Measurements from ENCODE around the gene AK3. TPM values are rescaled to one million over a fixed set of nuclear protein-coding genes. Genes with fewer than 3 reads are reported as not detected.

Gene AK3
- total RNA-seq, 1 donor from 2014 or later = 47.5 TPM

DNA sequence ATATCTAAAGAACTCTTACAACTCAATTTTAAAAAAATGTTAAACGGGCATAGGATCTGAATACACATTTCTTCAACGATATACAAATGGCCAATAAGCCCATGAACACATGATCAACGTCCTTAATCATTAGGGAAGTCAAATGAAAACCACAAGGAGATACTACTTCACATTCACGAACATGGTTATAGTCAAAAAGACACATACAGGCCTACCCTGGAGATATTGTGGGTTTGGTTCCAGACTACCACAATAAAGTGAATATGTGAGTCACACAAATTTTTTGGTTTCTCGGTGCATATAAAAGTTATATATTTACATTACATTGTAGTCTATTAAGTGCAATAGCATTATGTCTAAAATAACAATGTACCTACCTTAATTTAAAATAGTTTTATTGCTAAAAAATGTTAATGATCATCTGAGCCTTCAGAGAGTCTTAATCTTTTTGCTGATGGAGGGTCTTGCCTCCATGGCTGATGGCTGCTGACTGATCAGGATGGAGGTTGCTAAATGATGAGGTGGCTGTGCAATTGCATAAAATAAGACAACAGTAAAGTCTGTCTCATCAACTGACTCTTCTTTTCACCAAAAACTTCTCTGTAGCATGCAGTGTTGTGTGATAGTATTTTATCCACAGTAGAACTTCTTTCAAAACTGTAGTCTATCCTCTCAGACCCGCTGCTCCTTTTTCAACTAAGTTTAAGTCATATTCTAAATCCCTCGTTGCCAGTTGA is 15.1 kb downstream of the AK3 start:
- no peak overlapping the region for H3K4me3 Mint-ChIP-seq
- H3K27me3 Mint-ChIP-seq = no peaks in the 10 kb centered on the region
- peaks cover 29% of the 10 kb centered on the region for H3K36me3 Mint-ChIP-seq
- TF ChIP-seq, protein P1, sequence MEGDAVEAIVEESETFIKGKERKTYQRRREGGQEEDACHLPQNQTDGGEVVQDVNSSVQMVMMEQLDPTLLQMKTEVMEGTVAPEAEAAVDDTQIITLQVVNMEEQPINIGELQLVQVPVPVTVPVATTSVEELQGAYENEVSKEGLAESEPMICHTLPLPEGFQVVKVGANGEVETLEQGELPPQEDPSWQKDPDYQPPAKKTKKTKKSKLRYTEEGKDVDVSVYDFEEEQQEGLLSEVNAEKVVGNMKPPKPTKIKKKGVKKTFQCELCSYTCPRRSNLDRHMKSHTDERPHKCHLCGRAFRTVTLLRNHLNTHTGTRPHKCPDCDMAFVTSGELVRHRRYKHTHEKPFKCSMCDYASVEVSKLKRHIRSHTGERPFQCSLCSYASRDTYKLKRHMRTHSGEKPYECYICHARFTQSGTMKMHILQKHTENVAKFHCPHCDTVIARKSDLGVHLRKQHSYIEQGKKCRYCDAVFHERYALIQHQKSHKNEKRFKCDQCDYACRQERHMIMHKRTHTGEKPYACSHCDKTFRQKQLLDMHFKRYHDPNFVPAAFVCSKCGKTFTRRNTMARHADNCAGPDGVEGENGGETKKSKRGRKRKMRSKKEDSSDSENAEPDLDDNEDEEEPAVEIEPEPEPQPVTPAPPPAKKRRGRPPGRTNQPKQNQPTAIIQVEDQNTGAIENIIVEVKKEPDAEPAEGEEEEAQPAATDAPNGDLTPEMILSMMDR (conservative IDR thresholded peaks at IDR 0.05) = no peak
- H3K27ac Mint-ChIP-seq = no peak overlapping the region
- DNase-seq (ENCODE audit: extremely low spot score, unreplicated experiment) = no peak
- H3K9me3 Mint-ChIP-seq = no peaks in the 10 kb centered on the region
- H3K4me1 Mint-ChIP-seq (ENCODE audit: unreplicated experiment) = no peaks in the 10 kb centered on the region

DNA sequence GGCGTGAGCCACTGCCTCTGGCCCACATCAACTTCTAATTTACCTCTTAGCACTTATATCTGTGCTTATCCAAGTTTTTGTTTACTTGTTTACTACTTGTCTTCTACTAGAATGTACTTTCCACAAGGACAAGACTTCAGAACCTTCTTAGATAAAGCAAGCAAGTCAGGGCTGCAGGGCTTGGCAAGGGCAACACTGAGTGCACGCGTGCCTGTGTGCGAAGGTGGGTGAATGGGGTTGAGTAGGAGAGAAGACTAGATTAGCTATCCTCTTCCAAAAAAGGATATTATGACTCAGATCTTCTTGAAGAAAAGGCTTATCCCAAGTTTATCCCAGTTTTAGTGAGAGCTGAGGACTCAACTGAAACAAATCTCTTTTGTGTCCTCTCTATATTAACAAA is 19.3 kb downstream of the AK3 start:
- DNase-seq (ENCODE audit: extremely low spot score, unreplicated experiment) = no peak
- Mint-ChIP-seq H3K4me1 (ENCODE audit: unreplicated experiment) (no peaks in the 10 kb centered on the region), H3K27me3 (no peaks in the 10 kb centered on the region), H3K9me3 (no peaks in the 10 kb centered on the region), H3K4me3 (no peak overlapping the region), H3K36me3 (peaks cover 39% of the 10 kb centered on the region), H3K27ac (no peak overlapping the region)
- TF ChIP-seq, protein P1 (conservative IDR thresholded peaks at IDR 0.05) = no peak

DNA sequence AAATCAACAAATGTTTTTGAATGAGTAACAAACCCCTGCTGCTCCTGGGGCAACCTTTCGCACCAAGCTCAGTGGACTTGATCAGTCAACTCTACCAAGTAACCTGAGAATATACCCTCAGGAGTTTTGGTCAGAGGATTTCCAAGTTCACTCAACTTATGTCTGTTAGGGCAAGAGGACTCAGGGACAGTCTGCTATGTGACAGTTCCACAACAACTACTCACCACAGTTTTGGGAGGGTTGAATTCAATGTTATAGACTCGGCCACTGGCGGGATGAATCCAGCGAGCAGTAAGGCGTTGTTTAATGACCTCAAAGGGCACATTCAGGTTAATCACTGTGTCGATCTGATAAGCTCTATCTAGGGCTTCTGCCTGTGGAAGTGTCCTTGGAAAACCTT is 22.1 kb downstream of the AK3 start:
- Mint-ChIP-seq H3K9me3 (no peaks in the 10 kb centered on the region), H3K27ac (no peak overlapping the region), H3K4me1 (ENCODE audit: unreplicated experiment) (no peaks in the 10 kb centered on the region), H3K27me3 (no peaks in the 10 kb centered on the region), H3K36me3 (peaks cover 37% of the 10 kb centered on the region), H3K4me3 (no peak overlapping the region)
- DNase-seq (ENCODE audit: extremely low spot score, unreplicated experiment) = no peak
- TF ChIP-seq, protein P1 (conservative IDR thresholded peaks at IDR 0.05) = no peak

DNA sequence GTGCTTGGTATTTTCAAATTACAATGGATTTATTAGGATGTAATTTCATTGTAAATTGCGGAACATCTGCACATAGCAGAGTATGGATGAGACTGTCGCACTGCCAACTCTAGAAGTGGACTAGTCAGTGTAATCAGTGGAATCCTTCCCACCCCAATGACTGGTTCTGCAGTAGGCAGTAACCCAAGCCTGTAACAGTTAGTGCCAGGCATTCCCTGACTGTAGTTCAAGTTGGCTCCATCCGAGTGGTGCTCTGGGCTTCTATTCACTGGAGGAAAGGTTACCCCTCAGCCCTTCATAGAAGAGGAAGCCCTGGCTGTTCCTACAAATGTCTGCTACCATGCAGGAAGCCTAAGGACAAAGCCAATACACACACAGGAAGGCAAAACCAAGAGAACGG is 23.2 kb downstream of the AK3 start:
- H3K27ac Mint-ChIP-seq = no peak overlapping the region
- TF ChIP-seq, protein P1 (conservative IDR thresholded peaks at IDR 0.05) = no peak

DNA sequence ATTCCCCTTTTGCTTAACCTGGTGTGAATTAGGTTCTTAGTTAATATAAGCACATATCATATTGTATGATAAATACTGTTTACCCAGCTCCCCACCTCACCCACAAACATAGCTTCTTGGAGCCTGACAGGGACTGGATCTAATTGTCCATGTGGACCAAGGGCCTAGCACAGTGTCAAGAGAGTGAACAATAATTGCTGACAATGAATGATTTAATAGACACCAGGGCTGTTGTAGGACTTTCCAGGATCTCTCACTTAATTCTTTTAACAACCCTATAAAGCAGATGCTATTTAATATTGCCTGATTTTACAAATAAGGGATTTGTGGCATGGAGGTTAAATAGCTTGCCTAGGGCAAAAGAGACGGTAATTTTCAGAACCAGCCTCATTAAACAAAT is 24.8 kb downstream of the AK3 start:
- H3K4me1 Mint-ChIP-seq (ENCODE audit: unreplicated experiment) = no peaks in the 10 kb centered on the region
- H3K27me3 Mint-ChIP-seq = no peaks in the 10 kb centered on the region
- H3K4me3 Mint-ChIP-seq = no peak overlapping the region
- H3K27ac Mint-ChIP-seq = no peak overlapping the region
- no peak for DNase-seq (ENCODE audit: extremely low spot score, unreplicated experiment)
- TF ChIP-seq, protein P1 (conservative IDR thresholded peaks at IDR 0.05) = no peak
- H3K9me3 Mint-ChIP-seq = no peaks in the 10 kb centered on the region
- peaks cover 44% of the 10 kb centered on the region for H3K36me3 Mint-ChIP-seq

More for the DNA sequence above, 23.2 kb downstream of the AK3 start:
- Mint-ChIP-seq H3K4me3 (no peak overlapping the region), H3K4me1 (ENCODE audit: unreplicated experiment) (no peaks in the 10 kb centered on the region), H3K9me3 (no peaks in the 10 kb centered on the region), H3K36me3 (peaks cover 38% of the 10 kb centered on the region), H3K27me3 (no peaks in the 10 kb centered on the region)
- no peak for DNase-seq (ENCODE audit: extremely low spot score, unreplicated experiment)
